Measurements from ENCODE around the gene RAP1GAP.

DNA sequence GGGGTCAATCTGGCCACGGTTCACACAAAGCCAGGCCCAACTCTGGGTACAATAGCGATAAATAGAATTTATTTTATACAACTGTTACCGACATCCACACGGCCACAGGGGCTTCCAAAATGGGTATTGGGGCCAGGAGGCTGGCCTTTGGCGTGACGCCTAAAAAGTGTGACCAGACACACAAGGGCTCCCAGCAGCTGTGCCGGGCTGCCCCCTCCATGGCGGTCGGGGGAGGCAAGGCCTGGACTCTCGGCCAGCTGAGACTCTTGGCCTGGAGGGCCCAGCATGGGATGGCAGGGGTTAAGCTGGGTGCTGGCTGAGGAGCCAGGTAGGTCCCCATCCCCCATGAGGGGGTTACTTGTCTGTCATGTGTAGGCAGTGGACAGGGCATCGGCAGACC is 73.0 kb downstream of the RAP1GAP start:
- TF ChIP-seq, protein P1, sequence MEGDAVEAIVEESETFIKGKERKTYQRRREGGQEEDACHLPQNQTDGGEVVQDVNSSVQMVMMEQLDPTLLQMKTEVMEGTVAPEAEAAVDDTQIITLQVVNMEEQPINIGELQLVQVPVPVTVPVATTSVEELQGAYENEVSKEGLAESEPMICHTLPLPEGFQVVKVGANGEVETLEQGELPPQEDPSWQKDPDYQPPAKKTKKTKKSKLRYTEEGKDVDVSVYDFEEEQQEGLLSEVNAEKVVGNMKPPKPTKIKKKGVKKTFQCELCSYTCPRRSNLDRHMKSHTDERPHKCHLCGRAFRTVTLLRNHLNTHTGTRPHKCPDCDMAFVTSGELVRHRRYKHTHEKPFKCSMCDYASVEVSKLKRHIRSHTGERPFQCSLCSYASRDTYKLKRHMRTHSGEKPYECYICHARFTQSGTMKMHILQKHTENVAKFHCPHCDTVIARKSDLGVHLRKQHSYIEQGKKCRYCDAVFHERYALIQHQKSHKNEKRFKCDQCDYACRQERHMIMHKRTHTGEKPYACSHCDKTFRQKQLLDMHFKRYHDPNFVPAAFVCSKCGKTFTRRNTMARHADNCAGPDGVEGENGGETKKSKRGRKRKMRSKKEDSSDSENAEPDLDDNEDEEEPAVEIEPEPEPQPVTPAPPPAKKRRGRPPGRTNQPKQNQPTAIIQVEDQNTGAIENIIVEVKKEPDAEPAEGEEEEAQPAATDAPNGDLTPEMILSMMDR (IDR thresholded peaks at IDR 0.05; ENCODE audit: borderline replicate concordance, extremely low read depth, low read length, poor library complexity, severe bottlenecking) = no peak
- no peak for TF ChIP-seq EZH2 (IDR thresholded peaks at IDR 0.05; ENCODE audit: borderline replicate concordance, low read depth, low read length, severe bottlenecking)
